NCI-H524 treated with DMSO at 0.1 percent for 48 hours (cell line): ENCODE results near the gene SPSB3.

Experiments used
- DNase-seq: peaks from one replicate; lab custom pipeline; 2025; lab: John Stamatoyannopoulos, UW

SPSB3 gene

DNA sequence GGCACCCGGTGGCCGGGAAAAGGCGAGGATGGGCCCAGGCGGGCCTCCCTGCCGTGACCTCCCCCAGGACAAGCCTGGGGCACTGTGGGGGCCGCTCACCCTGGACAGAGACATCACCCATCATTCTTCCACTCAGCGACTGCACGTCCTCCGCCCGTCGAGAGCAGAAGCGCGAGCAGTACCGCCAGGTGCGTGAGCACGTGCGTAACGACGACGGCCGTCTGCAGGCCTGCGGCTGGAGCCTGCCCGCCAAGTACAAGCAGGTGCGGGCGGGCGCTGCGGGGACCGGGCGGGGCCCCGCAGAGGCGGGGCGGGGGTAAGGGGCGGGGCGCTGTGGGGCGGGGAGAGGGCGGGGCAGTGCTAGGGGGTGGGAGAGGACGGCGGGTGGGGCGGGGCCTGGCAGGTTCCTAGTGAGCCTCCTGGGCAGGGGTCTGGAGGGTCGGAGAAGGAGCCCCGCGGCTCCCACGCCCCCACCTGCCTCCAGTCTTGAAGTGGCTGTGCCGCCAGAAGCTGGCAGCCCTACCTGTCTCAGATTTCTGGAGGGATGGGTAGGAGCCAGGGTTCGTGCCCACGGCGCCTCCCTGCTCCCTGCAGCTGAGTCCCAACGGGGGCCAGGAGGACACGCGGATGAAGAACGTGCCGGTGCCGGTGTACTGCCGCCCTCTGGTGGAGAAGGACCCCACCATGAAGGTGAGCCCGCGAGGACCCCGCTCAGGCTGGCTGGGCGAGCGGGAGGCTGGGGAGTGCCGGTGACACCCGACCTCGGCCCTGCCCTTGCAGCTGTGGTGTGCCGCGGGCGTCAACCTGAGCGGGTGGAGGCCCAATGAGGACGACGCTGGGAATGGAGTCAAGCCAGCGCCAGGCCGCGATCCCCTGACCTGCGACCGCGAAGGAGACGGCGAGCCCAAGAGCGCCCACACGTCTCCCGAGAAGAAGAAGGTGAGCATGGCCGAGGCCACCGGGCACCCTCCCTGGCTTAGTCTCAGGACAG lies 18.6 kb downstream of the SPSB3 start:
- DNase-seq, result no peak

- no peak for DNase-seq
These were observed 19.4 kb downstream of the SPSB3 start for GRCh38 chr16:1762879-1763520.

DNA sequence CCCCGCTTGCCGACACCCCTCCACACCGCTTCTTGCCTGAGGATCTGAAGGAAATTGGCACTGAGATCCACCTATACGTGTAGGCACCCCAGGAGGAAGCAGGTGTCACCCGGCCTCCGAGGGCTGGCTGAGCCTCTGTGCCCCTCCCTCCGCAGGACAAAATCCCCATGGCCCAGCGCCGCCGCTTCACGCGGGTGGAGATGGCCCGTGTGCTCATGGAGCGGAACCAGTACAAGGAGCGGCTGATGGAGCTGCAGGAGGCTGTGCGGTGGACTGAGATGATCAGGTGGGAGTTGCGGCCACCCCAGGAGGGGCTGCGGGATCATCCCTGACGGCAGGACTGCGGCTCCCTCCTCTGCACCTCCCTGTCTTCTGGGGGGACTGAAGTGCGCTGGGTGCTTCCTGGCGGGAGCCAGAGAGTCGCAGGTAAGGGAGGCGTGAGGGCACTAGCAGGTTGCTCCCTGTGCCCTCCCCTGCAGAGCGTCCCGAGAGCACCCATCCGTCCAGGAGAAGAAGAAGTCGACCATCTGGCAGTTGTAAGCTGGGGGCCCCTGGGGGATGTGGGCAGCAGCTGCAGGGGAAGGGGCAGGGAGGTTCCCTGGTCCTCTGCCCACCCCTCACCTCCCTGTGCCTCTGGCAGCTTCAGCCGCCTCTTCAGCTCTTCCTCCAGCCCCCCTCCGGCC lies 20.0 kb downstream of the SPSB3 start:
- DNase-seq, result peak; percentile 37

- DNase-seq, result no peak
These were observed 20.6 kb downstream of the SPSB3 start for GRCh38 chr16:1761751-1762150.

DNA sequence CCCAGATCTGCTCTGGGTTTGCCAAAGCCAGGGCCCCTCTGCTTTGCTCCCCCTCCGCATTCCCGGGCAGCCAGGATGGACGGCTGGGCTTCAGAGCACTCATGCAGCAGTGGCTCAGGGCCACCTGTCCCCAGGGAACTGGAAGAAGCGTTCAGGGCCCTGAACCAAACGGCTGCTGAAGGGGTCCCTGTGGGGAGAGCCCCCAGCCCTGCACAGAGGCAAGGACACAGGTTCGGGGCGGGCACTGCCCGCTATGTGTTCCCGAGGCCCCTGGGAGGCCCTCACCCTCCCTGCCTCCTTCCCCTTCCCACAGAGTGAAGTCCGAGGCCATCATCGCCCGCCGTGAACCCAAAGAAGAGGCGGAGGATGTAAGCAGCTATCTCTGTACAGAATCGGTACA lies 21.5 kb downstream of the SPSB3 start:
- no peak for DNase-seq

- DNase-seq, result no peak
These were observed 22.9 kb downstream of the SPSB3 start for GRCh38 chr16:1759511-1759910.

DNA sequence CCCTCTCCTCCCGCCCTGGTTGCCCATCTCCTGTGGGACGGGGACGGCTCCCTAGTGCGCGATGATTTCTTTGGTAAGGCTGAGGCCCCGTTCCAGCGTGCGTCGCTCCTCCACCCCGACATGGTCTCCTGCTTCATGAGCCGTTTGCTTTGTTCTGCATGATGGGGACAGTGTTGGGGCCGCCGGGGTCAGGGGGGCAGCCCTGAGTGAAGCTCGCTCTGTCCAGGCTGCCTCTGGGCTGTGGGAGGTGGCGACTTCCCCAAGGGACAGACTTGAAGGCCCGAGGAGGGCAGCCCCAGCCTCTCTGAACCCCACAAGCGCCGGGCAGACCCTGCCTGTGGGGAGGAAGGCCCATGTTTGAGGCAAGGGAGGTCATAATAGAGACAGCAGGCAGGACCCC lies 23.4 kb downstream of the SPSB3 start:
- DNase-seq, result no peak

GRCh38 chr16:1757714-1758461 lies 24.5 kb downstream of the SPSB3 start:
- no peak for DNase-seq

DNA sequence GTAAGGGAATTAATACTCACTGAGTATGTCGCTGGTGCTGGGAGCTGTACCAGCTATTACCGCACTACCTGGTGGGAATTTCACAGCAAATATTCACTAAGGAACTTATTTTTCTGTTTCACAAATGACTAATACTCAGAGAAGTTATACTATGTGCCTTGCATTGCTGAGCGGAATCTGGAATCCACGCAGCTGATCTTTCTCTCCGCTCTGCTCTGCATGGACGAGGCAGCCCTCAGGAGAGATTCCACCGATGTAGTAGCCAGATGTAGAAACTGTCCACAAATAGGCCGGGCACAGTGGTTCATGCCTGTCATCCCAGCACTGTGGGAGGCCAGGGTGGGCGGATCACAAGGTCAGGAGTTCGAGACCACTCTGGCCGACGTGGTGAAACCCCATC lies 28.2 kb downstream of the SPSB3 start:
- no peak for DNase-seq

DNA sequence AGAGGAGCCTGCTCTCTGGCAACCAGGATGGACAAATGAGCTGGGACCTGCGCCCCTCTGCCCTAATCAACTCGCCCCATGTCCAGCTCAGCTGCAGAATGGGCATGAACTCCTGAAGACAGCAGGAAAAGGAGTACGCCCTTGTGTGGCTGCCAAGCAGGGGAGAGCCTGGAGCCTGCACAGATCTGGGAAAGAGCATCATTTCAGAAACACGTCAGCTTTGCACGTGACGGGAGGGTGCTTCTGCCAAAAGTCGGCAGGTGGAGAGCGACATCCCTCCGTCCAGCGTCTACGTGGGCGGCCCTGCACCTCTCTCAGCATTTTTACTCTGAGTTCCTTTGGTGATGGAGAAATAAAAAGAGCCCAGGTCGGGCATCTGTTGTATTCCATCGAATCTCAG lies 29.5 kb downstream of the SPSB3 start:
- no peak for DNase-seq

GRCh38 chr16:1751946-1752345 lies 30.4 kb downstream of the SPSB3 start:
- DNase-seq, result no peak

- DNase-seq, result no peak
These were observed 32.9 kb downstream of the SPSB3 start for GRCh38 chr16:1749152-1750117.

DNA sequence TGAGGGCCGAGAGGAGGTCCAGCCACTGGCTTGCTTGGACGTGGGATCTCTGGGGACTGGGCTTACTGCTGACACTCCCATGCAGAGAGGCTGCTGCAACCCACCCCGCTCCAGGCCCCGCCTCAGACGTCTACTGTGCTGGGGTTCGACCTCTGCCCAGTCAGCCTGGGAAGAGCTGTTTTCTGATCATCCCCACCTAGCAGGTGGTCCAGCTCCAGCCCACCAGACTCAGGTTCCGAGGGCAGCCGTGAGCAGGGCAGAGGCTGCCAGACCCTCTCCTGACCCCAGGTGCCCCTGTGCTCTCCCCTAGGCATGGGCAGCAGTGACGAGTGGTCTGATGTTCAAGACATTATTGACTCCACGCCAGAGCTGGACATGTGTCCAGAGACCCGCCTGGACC lies 34.4 kb downstream of the SPSB3 start:
- DNase-seq, result no peak

- no peak for DNase-seq
These were observed 35.6 kb downstream of the SPSB3 start for GRCh38 chr16:1746693-1747195.

DNA sequence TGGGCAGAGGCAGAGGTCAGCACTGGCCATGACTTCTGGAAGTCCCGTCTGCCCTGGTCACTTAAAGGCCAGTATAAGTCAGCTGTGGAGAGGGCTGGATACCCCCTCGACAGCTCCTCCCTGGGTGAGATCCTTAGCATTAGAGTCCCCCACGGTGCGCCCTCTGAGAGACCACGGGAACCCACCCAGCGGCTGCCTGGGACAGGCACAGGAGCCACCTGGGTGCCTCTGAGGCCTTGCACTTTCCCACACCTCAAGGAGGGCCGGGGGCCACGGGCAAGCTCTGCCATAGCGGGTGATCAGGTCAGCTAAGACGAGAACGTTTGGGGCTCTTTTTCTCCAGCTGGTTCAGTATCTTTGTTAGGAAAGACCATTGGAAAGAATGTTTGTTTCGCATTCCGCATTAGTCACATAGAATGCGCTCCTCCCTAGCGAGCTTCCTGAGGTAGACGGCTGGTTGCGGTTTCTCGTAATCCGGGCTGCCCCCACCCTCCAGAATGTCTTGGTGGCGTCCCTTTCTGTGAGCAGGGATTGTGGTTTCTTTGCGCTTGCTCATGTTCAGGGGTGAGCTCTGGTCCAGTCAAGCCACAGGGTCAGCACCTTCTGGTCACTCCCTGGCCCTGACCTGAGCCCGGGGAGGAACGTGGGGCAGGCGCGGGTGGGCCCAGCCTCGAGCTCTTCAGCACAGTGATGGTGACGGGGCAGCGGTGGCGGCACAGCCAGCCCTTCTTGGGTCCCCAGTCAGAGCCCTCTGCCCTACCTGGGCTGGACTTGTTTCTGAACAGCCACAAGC lies 36.3 kb downstream of the SPSB3 start:
- DNase-seq, result no peak

DNA sequence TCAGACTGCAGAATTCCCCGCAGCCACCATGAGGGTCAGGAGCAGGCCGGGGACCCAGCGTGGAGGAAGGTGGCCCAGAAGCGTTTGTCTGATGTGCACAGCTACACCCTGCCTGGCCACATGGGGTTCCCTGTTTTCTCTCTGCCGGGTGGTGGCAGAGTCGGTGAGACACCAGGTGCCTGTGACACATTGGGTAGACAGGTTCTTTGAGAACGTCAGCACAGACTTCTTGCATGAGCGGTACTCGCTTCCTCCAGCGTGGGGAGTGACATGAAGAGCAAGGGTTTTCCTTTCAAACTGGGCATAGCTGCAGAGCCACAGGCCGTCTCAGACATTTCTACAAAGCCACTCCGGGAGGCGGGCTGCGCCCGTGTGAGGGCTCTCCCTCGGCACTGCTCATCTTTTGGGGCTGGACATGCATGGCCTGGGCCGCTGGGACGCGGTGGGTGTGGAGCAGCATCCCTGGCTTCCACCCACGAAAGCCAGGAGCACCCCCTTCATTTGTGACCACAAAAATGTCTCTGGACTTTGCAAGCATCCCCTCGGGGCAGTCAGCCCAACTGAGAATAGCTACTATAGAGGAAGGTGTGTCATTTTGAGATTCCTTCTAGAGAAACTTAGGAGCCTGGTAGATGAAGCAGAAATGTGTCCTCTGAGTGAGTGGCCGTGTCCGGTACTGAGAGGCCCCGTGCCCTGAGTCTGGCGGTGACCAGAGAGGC lies 37.0 kb downstream of the SPSB3 start:
- no peak for DNase-seq

- no peak for DNase-seq
These were observed 38.0 kb downstream of the SPSB3 start for GRCh38 chr16:1744338-1744840.

DNA sequence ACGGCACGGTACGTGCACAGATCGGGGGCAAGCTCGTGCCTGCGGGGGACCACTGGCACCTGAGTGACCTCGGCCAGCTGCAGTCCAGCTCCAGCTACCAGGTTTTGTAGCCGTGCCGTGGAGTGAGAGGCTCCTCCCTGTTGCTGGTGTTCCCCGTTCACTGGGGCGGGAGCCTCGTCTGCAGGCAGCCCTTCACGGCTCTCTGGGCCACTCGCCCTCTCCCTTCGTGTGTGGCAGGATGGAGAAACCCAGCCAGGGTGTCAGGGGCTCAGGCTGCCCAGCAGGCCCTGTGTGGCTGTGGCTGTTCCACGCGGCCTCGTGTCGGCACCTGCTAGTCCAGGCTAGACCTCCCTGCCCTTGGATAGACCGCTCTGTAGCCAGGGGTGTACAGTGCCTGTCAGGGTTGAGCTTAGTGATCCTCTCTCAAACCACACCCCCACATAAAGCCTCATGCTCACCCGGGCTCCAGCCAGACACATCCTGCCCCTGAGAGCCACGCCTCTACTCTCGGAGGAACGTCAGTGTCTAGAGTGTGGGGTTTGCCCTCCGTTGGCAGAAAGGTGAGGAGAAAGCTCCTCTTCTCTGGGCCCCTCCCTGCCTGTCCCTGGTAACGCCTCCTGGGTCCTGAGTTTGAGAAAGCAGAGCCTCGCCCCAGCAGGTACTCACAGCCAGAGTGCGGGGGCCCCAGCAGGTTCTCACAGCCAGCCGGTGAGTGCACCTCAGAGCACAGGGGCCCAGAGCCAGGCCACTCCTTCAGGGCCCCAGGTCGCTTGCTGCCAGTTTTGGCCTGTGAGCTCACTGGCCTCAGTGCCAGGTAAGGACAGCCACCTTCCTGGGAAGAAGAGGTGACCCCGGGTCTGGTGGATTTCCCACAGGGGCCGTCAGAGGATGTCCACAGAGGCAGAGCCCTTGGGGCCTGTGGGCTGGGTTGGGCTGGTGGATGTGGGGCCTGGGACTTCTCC lies 38.7 kb downstream of the SPSB3 start:
- no peak for DNase-seq
